22Rv1 (cell line): Measurements from ENCODE around the gene HPCA.

Experiments used
- ZFX ChIP-seq: fragments of 450-650 bp; IDR thresholded peaks from 2 replicates; pipeline ENCODE4 v1.6.1; 2017; ENCODE audit warnings: antibody characterized with exemption, borderline replicate concordance
- TF ChIP-seq, protein P1 (sequence below): fragments of 450-650 bp; IDR thresholded peaks from 2 replicates; pipeline ENCODE4 v1.5.1; 2017; ENCODE audit warnings: mild to moderate bottlenecking

DNA sequence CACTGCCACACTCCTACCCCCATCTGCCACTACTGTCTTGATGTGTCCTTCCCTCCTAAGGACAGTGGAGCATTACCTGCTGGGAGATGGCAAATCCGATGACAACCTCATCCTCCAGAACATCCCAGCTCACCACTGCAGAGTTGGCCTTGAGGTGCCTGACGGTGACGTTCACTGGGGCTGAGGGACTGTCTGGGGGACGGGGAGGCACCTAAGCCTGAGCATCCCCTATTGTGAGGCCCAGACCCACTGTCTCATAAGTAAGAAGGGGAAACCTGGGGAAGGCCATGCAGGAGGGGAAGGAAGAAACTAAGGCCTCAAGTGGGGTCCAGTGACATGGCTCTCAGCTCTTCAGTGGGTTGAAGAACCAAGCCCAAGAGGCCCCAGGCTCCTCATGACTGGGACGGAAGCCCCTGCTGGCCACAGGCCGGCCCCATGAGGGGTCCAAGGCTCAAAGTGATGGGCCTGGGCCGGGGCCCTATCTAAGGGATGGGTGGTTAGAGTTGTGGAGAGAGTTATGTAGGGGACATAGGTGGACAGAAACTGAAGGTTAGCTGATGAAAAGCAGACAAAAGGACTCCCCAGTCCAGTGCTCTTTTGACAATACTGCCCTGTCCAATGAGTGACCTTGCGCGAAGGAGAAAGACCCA is 17.4 kb upstream of the HPCA start:
- TF ChIP-seq, protein P1, sequence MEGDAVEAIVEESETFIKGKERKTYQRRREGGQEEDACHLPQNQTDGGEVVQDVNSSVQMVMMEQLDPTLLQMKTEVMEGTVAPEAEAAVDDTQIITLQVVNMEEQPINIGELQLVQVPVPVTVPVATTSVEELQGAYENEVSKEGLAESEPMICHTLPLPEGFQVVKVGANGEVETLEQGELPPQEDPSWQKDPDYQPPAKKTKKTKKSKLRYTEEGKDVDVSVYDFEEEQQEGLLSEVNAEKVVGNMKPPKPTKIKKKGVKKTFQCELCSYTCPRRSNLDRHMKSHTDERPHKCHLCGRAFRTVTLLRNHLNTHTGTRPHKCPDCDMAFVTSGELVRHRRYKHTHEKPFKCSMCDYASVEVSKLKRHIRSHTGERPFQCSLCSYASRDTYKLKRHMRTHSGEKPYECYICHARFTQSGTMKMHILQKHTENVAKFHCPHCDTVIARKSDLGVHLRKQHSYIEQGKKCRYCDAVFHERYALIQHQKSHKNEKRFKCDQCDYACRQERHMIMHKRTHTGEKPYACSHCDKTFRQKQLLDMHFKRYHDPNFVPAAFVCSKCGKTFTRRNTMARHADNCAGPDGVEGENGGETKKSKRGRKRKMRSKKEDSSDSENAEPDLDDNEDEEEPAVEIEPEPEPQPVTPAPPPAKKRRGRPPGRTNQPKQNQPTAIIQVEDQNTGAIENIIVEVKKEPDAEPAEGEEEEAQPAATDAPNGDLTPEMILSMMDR: no peak
- no peak for TF ChIP-seq ZFX
